HCT116 (cell line): ENCODE measurements around the gene RNASE9. TPM values are rescaled to one million over a fixed set of nuclear protein-coding genes. Genes with fewer than 3 reads are reported as not detected.
"Not testable (repeated sequence)": the region's sequence is repeated elsewhere in the genome, so short reads cannot be mapped to it uniquely, and the experiment has no call there.

Experiments used
- ATAC-seq: fragments of 200-7000 bp; cut with Tn5 transposase; 2 replicates; pipeline ENCODE4 v1.9.1; 2020; ENCODE audit warnings: mild to moderate bottlenecking, moderate library complexity
- BruUV-seq: library from RNA; stranded (reverse); fragments of 400-500 nt; replicated peaks from 2 replicates; lab custom pipeline; 2021; lab: Mats Ljungman, UMichigan
- CTCF ChIA-PET: fragments of 300-600 bp; sonication (Branson Sonifier 250); formaldehyde crosslinking; loops from one replicate; lab custom pipeline; 2021; ENCODE audit warnings: antibody characterized with exemption; lab: Charles Lee
- POLR2A ChIA-PET: fragments of 300-600, 350-600 bp; sonication (Branson Sonifier 250); formaldehyde crosslinking; loops from one replicate; lab custom pipeline; 2021; ENCODE audit warnings: antibody characterized with exemption; lab: Charles Lee
- RAD21 ChIA-PET, 2 experiments: fragments of 300-600 bp; sonication (Branson Sonifier 250); formaldehyde crosslinking; loops; one replicate each; lab custom pipeline; 2023; ENCODE audit warnings: low total read pairs in 2 of 2; ENCODE audit not compliant: uncharacterized antibody in 2 of 2, unreplicated experiment in 2 of 2, low non-redundant PET in 1 of 2; lab: Charles Lee
- DNase-seq: peaks from one replicate; pipeline ENCODE4 v3.0.0-alpha.2; 2010; ENCODE audit warnings: low read depth, low spot score
- H2AFZ ChIP-seq: fragments of 200-600 bp; shearing (Covaris generic), sonication (generic); 2 replicates; pipeline ENCODE4 v1.6.1; 2017; ENCODE audit warnings: low read depth, mixed run types, mixed read lengths, antibody characterized with exemption, low read length; ENCODE audit not compliant: poor library complexity, severe bottlenecking
- H3K27ac ChIP-seq: 2 replicates; pipeline ENCODE4 v1.5.1; 2012; ENCODE audit warnings: low read depth, low read length
- H3K27me3 ChIP-seq: fragments of 200-600 bp; sonication (generic); 2 replicates; pipeline ENCODE4 v1.6.1; 2016; ENCODE audit warnings: mixed run types, low read length, mixed read lengths; ENCODE audit not compliant: insufficient read depth
- H3K36me3 ChIP-seq, 2 experiments: fragments of 200-500 bp in 1 of 2; fragments of 200-600 bp in 1 of 2; sonication (Bioruptor generic) in 1 of 2; sonication (generic) in 1 of 2; 2 replicates each; pipeline versions ENCODE4 v1.5.1 to v1.6.1; 2014 to 2016; ENCODE audit warnings: low read length in 2 of 2, inconsistent platforms in 1 of 2, mixed read lengths in 1 of 2, mixed run types in 1 of 2; ENCODE audit not compliant: insufficient read depth in 2 of 2, control insufficient read depth in 1 of 2
- H3K4me1 ChIP-seq, 2 experiments: fragments of 200-600 bp in 1 of 2; sonication (generic) in 1 of 2; 2 replicates each; pipeline versions ENCODE4 v1.5.1 to v1.6.1; 2012 to 2017; ENCODE audit warnings: low read length in 2 of 2, inconsistent platforms in 1 of 2, mild to moderate bottlenecking in 1 of 2, mixed read lengths in 1 of 2, mixed run types in 1 of 2, moderate library complexity in 1 of 2; ENCODE audit not compliant: insufficient read depth in 2 of 2, control insufficient read depth in 1 of 2
- H3K4me2 ChIP-seq: fragments of 200-600 bp; sonication (generic); 2 replicates; pipeline ENCODE4 v1.6.1; 2017; ENCODE audit warnings: mixed run types, low read length, mixed read lengths
- H3K4me3 ChIP-seq, 2 experiments: fragments of 200-600 bp in 1 of 2; sonication (generic) in 1 of 2; replicated peaks in 1 of 2; 2 replicates each; pipeline ENCODE4 v1.5.1; 2011 to 2016; ENCODE audit warnings: low read length in 2 of 2, control low read depth in 1 of 2, low read depth in 1 of 2, mild to moderate bottlenecking in 1 of 2, mixed read lengths in 1 of 2, mixed run types in 1 of 2
- H3K79me2 ChIP-seq: fragments of 200-600 bp; sonication (generic); 2 replicates; pipeline ENCODE4 v1.6.1; 2017; ENCODE audit warnings: mild to moderate bottlenecking, mixed run types, low read length, moderate library complexity, mixed read lengths; ENCODE audit not compliant: insufficient read depth
- H3K9ac ChIP-seq: fragments of 200-600 bp; sonication (generic); 2 replicates; pipeline ENCODE4 v1.6.1; 2016; ENCODE audit warnings: low read length, mixed read lengths
- H3K9me2 ChIP-seq: fragments of 200-600 bp; sonication (generic), shearing (Covaris generic); 2 replicates; pipeline ENCODE4 v1.6.1; 2017; ENCODE audit warnings: mixed run types, mild to moderate bottlenecking, moderate library complexity; ENCODE audit not compliant: insufficient read depth
- H3K9me3 ChIP-seq, 2 experiments: fragments of 200-500 bp in 1 of 2; fragments of 200-600 bp in 1 of 2; sonication (Bioruptor generic) in 1 of 2; sonication (generic) in 1 of 2; 2 replicates each; pipeline ENCODE4 v1.6.1; 2014 to 2017; ENCODE audit warnings: low read length in 2 of 2, mixed read lengths in 2 of 2, inconsistent platforms in 1 of 2, low read depth in 1 of 2, mild to moderate bottlenecking in 1 of 2, mixed run types in 1 of 2, moderate library complexity in 1 of 2; ENCODE audit not compliant: control insufficient read depth in 1 of 2, insufficient read depth in 1 of 2
- H4K20me1 ChIP-seq: fragments of 200-600 bp; sonication (generic), shearing (Covaris generic); 2 replicates; pipeline ENCODE4 v1.6.1; 2017; ENCODE audit warnings: mixed run types, mild to moderate bottlenecking, moderate library complexity; ENCODE audit not compliant: insufficient read depth
- intact Hi-C: fragments of 100-400 bp; cut with micrococcal nuclease; formaldehyde crosslinking; loops from 2 replicates; pipeline ENCODE4 v1.10.0; 2022
- total RNA-seq: library from RNA; stranded (reverse); gene quantifications from one replicate; pipeline ENCODE4 v1.2.1, GENCODE V29; 2021; ENCODE audit not compliant: unreplicated experiment

The RNASE9 gene
- total RNA-seq, 1 experiment from 2014 or later, result not detected

DNA sequence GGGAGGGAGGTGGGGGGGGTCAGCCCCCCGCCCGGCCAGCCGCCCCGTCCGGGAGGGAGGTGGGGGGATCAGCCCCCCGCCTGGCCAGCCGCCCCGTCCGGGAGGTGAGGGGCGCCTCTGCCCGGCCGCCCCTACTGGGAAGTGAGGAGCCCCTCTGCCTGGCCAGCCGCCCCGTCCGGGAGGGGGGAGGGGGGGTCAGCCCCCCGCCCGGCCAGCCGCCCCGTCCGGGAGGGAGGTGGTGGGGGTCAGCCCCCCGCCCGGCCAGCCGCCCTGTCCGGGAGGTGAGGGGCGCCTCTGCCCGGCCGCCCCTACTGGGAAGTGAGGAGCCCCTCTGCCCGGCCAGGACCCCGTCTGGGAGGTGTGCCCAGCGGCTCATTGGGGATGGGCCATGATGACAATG lies 54.1 kb downstream of the RNASE9 start:
- H2AFZ ChIP-seq, H3K9me2 ChIP-seq, BruUV-seq, H3K27ac ChIP-seq, CTCF ChIA-PET, H3K27me3 ChIP-seq, ATAC-seq, DNase-seq, H3K36me3 ChIP-seq, H3K4me1 ChIP-seq, H3K4me3 ChIP-seq, POLR2A ChIA-PET, H3K9ac ChIP-seq, H3K9me3 ChIP-seq, intact Hi-C loops, H3K79me2 ChIP-seq, H4K20me1 ChIP-seq, H3K4me2 ChIP-seq, RAD21 ChIA-PET: not testable (repeated sequence)

DNA sequence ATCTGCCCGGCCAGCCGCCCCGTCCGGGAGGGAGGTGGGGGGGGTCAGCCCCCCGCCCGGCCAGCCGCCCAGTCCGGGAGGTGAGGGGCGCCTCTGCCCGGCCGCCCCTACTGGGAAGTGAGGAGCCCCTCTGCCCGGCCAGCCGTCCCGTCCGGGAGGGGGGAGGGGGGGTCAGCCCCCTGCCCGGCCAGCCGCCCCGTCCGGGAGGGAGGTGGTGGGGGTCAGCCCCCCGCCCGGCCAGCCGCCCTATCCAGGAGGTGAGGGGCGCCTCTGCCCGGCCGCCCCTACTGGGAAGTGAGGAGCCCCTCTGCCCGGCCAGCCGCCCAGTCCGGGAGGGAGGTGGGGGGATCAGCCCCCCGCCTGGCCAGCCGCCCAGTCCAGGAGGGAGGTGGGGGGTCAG lies 54.6 kb downstream of the RNASE9 start:
- H4K20me1 ChIP-seq, H3K9me2 ChIP-seq, H3K36me3 ChIP-seq, H3K79me2 ChIP-seq, intact Hi-C loops, ATAC-seq, H3K27ac ChIP-seq, BruUV-seq, H3K4me1 ChIP-seq, POLR2A ChIA-PET, H3K9me3 ChIP-seq, H3K9ac ChIP-seq, H3K4me2 ChIP-seq, H3K4me3 ChIP-seq, CTCF ChIA-PET, H3K27me3 ChIP-seq, H2AFZ ChIP-seq, RAD21 ChIA-PET, DNase-seq: not testable (repeated sequence)

Other genes starting within 250 kb of the RNASE9 start
- gene CCNB1IP1, start 227.8 kb downstream of the RNASE9 start, total RNA-seq, result 77.0 TPM
- gene PARP2, start 217.4 kb downstream of the RNASE9 start, total RNA-seq, result 51.8 TPM
- 22.4 TPM for gene TEP1, start 147.5 kb downstream of the RNASE9 start, total RNA-seq
- gene KLHL33, start 124.9 kb downstream of the RNASE9 start, total RNA-seq, result 0.05 TPM
- gene OSGEP, start 106.2 kb downstream of the RNASE9 start, total RNA-seq, result 21.8 TPM
- gene APEX1, start 105.8 kb downstream of the RNASE9 start, total RNA-seq, result 235 TPM
- 35.4 TPM for gene PIP4P1, start 99.6 kb downstream of the RNASE9 start, total RNA-seq
- gene PNP, start 91.6 kb downstream of the RNASE9 start, total RNA-seq, result 63.0 TPM
- gene RNASE10, start 55.5 kb downstream of the RNASE9 start, total RNA-seq, result 0.39 TPM
- not detected for gene RNASE11, start 27.0 kb upstream of the RNASE9 start, total RNA-seq
- gene RNASE12, start 30.3 kb upstream of the RNASE9 start, total RNA-seq, result not detected
- gene OR6S1, start 80.6 kb upstream of the RNASE9 start, total RNA-seq, result not detected
- 3.9 TPM for gene RNASE4, start 123.5 kb upstream of the RNASE9 start, total RNA-seq
- 5.8 TPM for gene ANG, start 127.7 kb upstream of the RNASE9 start, total RNA-seq
- not detected for gene EDDM3A, start 184.8 kb upstream of the RNASE9 start, total RNA-seq
- not detected for gene EDDM3B, start 207.4 kb upstream of the RNASE9 start, total RNA-seq
- not detected for gene RNASE6, start 220.2 kb upstream of the RNASE9 start, total RNA-seq
- 3.3 TPM for gene RNASE1, start 241.8 kb upstream of the RNASE9 start, total RNA-seq